Left lobe of liver (tissue), 2 donors: ENCODE measurements around the gene MAP3K7. TPM values are rescaled to one million over a fixed set of nuclear protein-coding genes. Genes with fewer than 3 reads are reported as not detected.

Experiments used
- ATAC-seq: fragments of 200-7000 bp; cut with Tn5 transposase; one replicate; pipeline ENCODE4 v1.9.1; 2020; ENCODE audit warnings: mild to moderate bottlenecking, moderate library complexity
- DNase-seq: peaks from one replicate; pipeline ENCODE4 v3.0.0-alpha.2; 2020; ENCODE audit warnings: low spot score
- total RNA-seq: library from RNA; stranded (reverse); gene quantifications from one replicate; pipeline ENCODE4 v1.2.1, GENCODE V29; 2021
- donor health status: DM: no; HTN: no; CAD: no; lungs with moderate emphysema.
- donor health status: DM: no; HTN: yes; CAD: no.

MAP3K7 gene
- total RNA-seq, 1 donor from 2014 or later: 7.0 TPM

GRCh38 chr6:90533615-90534336 lies 53.1 kb downstream of the MAP3K7 start:
- ATAC-seq (no peak), DNase-seq (no peak)

- no peak for ATAC-seq
- no peak for DNase-seq
These were observed 56.0 kb downstream of the MAP3K7 start for GRCh38 chr6:90530882-90531281.

DNA sequence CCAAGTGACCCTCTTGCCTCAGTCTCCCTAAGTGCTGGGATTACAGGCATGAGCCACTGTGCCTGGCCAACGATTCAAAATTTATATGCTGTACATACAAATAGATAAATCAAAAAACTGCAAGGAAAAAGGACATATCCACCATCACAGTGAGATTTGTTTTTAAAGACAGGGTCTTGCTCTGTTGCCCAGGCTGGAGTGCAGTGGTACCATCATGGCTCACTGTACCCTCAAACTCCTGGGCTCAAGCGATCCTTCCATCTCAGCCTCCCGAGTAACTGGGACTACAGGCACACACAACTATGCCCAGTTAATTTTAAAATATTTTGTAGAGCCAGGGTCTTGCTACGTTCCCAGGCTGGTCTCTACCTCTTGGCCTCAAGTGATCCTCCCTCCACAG lies 61.5 kb downstream of the MAP3K7 start:
- no peak for DNase-seq
- ATAC-seq: no peak

DNA sequence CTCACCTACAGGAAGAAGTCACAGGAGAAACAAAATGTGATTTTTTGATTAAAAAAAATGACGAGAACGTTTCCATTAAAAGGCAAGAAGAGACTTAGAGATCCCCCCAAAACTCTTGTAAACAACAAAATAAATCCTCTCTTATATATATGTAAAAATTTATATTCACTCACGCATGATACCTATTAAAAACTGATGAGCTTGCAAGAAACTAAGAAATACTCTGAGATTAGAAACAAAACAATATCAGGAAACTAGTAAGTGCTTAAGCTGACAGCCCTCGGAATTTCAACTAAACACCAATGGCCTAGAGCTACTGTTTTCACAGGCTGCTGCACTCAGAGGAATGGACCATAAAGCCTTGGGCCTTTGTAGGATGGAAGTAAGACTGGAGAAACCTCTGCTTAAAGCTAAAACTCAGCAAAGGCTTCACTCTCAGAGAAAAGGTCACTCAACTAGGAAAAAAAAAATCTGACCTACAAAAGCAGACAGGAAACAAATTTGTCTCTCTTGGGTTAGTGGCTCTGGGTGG lies 63.0 kb downstream of the MAP3K7 start:
- ATAC-seq: no peak
- DNase-seq: no peak

DNA sequence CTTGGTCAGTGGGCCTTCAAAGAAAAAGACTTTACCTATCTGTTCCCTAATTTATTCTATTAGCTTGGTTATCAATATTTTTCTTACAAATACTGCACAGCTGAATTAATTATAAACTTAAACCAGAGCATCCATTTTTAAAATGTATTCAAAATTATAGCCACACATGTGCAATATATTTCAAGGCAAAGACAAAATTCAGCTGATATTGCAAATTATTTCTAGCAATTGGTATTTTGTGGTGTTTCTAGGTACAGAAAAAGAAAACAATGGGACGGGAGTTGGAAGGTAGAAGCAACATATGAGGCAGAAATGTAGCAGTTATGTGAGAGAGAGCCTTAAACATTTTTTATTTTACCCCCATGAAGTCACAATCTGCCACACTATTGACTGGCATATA lies 64.9 kb downstream of the MAP3K7 start:
- no peak for DNase-seq
- ATAC-seq: no peak

DNA sequence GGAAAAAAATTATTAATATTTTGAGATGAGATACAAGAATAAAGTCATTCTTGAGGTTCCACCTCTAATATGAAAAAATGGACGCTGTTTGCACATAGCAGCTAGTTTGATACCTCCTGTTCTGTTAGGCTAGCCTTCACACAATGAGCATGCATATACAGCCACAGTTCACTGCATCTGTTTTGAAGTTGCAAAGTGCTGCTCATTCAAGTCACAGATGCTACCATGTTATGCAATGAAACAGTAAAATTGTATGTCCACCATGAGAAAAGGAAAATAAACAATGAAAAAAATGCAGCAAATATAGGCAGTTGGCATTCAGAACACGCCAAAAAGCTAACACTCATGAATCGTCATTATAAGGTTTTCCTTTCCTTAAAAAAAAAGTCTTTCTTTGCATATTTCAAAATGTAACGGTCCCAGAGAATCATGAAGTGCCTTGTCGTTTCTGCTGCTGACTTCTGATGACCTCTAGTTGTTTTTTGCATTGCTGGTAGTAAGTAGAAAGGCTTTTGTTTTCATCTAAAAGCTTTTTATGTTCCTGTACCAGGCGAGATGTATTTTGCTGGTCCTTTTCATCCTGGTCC lies 70.7 kb downstream of the MAP3K7 start:
- ATAC-seq (no peak), DNase-seq (no peak)

DNA sequence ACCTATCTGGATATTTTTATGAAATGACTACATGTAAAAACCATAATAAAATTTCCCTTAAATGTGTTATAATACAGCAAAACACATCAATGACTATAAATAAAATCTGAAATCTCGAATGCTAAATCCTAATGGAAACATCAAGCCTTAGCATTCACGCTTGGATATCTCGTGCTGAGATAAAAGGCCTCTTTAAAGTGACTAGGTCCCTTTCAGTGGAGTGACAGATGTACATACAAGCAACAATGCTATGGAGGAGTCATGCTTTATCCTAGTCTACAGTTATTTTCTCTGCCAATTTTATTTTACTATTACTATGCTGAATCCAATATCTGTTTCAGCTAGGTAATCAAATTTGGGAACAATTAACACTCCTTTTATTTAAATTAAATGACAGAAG lies 72.4 kb downstream of the MAP3K7 start:
- no peak for ATAC-seq
- DNase-seq: no peak

- no peak for ATAC-seq
- no peak for DNase-seq
These were observed 78.1 kb downstream of the MAP3K7 start for GRCh38 chr6:90508753-90509152.

DNA sequence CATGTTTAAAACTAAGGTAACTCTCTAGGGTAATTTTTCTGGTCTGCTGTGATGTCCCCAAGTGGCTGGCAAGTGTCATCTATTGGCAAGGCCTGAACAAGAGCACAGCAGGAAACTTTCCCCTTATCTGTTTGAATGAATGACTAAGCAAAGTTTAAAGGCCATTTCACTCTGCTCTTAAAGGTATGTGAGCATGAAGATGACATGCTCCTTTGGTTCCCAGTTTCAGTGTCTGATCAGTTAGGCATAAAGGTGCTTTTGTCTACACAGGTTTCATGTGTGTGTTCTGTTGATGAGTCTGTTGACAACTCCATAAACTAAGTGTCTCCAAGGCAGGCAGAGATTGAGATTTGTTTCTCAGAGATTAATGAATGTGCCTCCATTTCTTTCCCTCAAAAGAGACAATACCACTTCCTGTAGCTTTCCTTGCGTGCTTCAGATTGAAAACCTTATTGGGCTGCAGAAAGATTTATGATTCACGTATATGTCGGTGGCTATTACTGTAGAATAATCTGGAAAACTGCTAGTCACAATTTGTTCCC lies 83.9 kb downstream of the MAP3K7 start:
- ATAC-seq (peak; percentile 98), DNase-seq (peak; percentile 66)

DNA sequence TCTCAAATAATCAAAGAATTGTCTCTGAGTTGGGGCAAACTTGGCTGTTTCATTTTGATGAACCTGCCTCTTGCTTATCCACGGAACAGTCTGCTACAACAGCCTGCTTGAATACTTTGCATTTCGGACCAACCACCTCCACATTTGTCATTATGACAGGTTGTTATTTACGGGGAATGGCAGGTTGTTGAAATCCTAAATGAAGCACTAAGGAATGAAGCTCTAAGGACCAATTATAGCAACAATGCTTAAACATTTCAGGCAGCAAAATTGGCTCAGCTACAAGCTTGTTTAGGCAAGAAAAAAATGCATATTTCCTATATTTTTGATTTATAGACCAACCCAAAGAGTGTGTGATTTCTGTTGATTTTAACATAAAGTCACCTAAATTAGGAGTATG lies 84.5 kb downstream of the MAP3K7 start:
- ATAC-seq (no peak), DNase-seq (no peak)

DNA sequence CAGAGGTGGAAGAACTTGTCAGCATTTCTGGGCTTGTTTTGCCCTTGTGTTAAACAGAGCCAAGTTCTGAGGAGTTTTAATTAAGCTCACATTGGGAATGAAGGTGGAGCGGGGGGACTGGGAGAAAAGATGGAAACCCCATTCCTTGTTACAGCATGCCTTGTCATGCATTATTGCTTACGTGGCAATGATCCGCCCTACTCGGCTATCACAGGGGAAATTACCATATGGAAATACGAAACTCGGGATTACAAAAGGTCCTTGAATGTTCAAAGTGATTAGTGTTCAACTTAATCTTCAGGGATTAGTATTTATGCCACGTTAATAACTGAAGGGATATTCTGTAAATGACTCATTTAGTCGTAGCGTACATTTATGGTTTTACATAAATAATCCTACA lies 86.4 kb downstream of the MAP3K7 start:
- no peak for ATAC-seq
- DNase-seq: no peak

- DNase-seq (no peak), ATAC-seq (peak; percentile 91)
These were observed 89.5 kb downstream of the MAP3K7 start for GRCh38 chr6:90497411-90497810.

GRCh38 chr6:90496258-90497016 lies 90.4 kb downstream of the MAP3K7 start:
- ATAC-seq (no peak), DNase-seq (no peak)

- no peak for DNase-seq
- no peak for ATAC-seq
These were observed 91.6 kb downstream of the MAP3K7 start for GRCh38 chr6:90495216-90495817.

DNA sequence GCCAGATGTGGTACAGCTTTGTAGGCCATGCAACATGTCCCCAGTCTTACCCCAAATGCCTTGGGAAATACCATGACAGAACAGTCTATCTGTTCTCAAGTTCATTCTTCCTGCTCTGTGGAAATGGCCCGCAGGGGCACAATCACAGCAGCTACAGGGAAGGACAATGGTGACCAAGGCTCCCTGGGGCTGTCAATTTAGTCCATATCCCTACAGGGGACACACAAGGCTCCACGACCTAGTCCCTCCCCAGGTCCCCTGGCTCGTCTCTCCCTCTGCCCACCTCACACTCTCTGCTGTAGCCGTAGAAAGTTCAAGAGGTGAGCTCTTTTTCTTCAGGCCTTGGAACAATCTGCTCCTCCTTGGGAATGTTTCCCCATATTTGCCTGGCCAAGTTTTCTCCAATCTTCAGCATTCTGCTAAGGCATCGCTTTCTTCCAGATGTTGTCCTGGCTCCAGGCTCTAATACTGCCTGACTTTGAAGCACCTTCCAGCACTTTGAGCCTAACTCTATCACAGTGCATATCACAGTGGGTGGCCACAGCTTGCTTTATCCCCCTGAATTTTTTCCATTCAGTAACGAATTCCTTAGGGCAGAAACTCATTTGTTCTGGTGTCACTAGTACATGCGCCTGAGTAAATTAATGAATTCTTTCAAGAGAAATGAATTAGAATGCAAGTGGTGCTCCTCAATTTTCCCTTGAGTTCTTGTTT lies 92.6 kb downstream of the MAP3K7 start:
- DNase-seq (no peak), ATAC-seq (no peak)

- ATAC-seq: no peak
- DNase-seq: no peak
These were observed 93.5 kb downstream of the MAP3K7 start for GRCh38 chr6:90493332-90493731.

GRCh38 chr6:90492798-90493197 lies 94.1 kb downstream of the MAP3K7 start:
- no peak for ATAC-seq

GRCh38 chr6:90492369-90492768 lies 94.5 kb downstream of the MAP3K7 start:
- DNase-seq: no peak
- no peak for ATAC-seq

More at GRCh38 chr6:90492798-90493197, 94.1 kb downstream of the MAP3K7 start:
- no peak for DNase-seq

- DNase-seq: no peak
These were observed 96.7 kb downstream of the MAP3K7 start for GRCh38 chr6:90490030-90490716.

GRCh38 chr6:90488816-90489215 lies 98.1 kb downstream of the MAP3K7 start:
- ATAC-seq: no peak

More at GRCh38 chr6:90490030-90490716, 96.7 kb downstream of the MAP3K7 start:
- no peak for ATAC-seq

More at GRCh38 chr6:90488816-90489215, 98.1 kb downstream of the MAP3K7 start:
- DNase-seq: no peak
